Psoas muscle (tissue), 8 donors: ENCODE data around the gene RASSF3. TPM values are rescaled to one million over a fixed set of nuclear protein-coding genes. Genes with fewer than 3 reads are reported as not detected.

Experiments used
- ATAC-seq, 4 donors: fragments of 200-7000 bp; cut with Tn5 transposase; one replicate each; pipeline ENCODE4 v1.9.1; 2020; ENCODE audit warnings: moderate library complexity in 3 of 4, mild to moderate bottlenecking in 2 of 4
- DNase-seq, 2 donors: peaks; one replicate each; pipeline ENCODE4 v3.0.0-alpha.2; 2020
- H3K27ac ChIP-seq: fragments of 200-600 bp; one replicate; pipeline ENCODE4 v1.8.0; 2022
- H3K27me3 ChIP-seq, 3 donors: fragments of 200-600 bp in 1 of 3; one replicate each; pipeline versions ENCODE4 v1.6.1 to v1.8.0; 2013 to 2022; ENCODE audit warnings: low read length in 2 of 3, mild to moderate bottlenecking in 2 of 3, moderate library complexity in 1 of 3; ENCODE audit not compliant: insufficient read depth in 3 of 3
- H3K36me3 ChIP-seq, 2 donors: fragments of 200-600 bp in 1 of 2; one replicate each; pipeline versions ENCODE4 v1.6.1 to v1.8.0; 2013 to 2022; ENCODE audit warnings: low read depth in 1 of 2, mild to moderate bottlenecking in 1 of 2, moderate library complexity in 1 of 2; ENCODE audit not compliant: insufficient read depth in 1 of 2
- H3K4me1 ChIP-seq: fragments of 200-600 bp; one replicate; pipeline ENCODE4 v1.8.0; 2022
- H3K4me3 ChIP-seq: fragments of 200-600 bp; one replicate; pipeline ENCODE4 v1.8.0; 2022; ENCODE audit warnings: mild to moderate bottlenecking
- H3K9me3 ChIP-seq: fragments of 200-600 bp; one replicate; pipeline ENCODE4 v1.8.0; 2022
- WGBS, 3 donors: extraction: QIAGEN DNeasy Blood & Tissue Kit; methylation state at CpG; one replicate each; pipeline versions ENCODE4 v1.1.6 to v1.1.7; 2013; 5-methylcytosine and 5-hydroxymethylcytosine counted together
- intact Hi-C, 2 donors: fragments of 100-400 bp; cut with DNase I; formaldehyde crosslinking; loops; one replicate each; pipeline versions ENCODE4 v1.11.0 to v1.14.2; 2022
- polyA plus RNA-seq, 3 donors: library from polyadenylated mRNA; stranded (reverse); fragments of 200-250 nt; gene quantifications; one replicate each; pipeline ENCODE4 v1.2.3, GENCODE V29; 2013
- total RNA-seq, 4 donors: library from RNA; stranded (reverse); fragmentation: NEBNext Ultra II Directional in 2 of 4; extraction: Animal tissue kit (Norgen Biotek cat#: 25700) in 2 of 4; gene quantifications; one replicate each; pipeline versions ENCODE4 v1.2.1 to v1.2.4, GENCODE V29; 2021 to 2023
- TF ChIP-seq, protein P1 (sequence below): fragments of 200-600 bp; IDR thresholded peaks from one replicate; pipeline ENCODE4 v1.8.0; 2022; ENCODE audit warnings: antibody characterized with exemption
- donor health status: healthy with polysubstance abuse.
- donor health status: DM: no; HTN: no; CAD: no; lungs with moderate emphysema.
- donor health status: Bipolar disorder and iron deficiency.
- donor health status: healthy.
- donor health status: DM: yes; HTN: yes; CAD: no.
- donor health status: DM: no; HTN: no; CAD: no.
- donor health status: DM: no; HTN: no; CAD: no.
- donor health status: DM: yes; HTN: yes; CAD: no.

Gene RASSF3
- total and polyA plus RNA-seq, 7 donors, result 4.9 to 30.6 (median 14.5) TPM

DNA sequence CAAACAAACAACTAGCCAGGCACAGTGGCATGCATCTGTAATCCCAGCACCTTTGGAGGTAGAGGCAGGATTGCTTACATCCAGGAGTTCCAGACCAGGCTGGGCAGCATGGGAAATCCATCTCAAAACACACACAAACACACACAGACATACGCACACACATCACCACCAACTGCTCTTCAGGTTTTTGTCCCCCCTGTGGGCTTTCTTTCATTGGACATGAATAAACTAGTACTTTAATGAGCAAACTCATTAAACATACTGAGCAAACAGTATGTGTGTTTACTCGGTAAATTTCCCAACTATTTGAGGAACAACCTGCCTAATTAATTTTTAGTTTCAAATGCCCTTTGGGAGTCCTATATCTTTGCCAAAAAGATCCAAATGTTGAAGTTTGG is 10.1 kb upstream of the RASSF3 start:
- Histone ChIP-seq H3K9me3 (no peaks in the 10 kb centered on the region), H3K27ac (no peak overlapping the region), H3K36me3 (no peaks in the 10 kb centered on the region), H3K4me3 (no peak overlapping the region), H3K4me1 (no peaks in the 10 kb centered on the region), H3K27me3 (no peaks in the 10 kb centered on the region)
- ATAC-seq, result no peak
- WGBS, 3 donors, result 83 to 94% (median 89%) methylated on average over 2 of the region's 2 CpGs
- TF ChIP-seq, protein P1, sequence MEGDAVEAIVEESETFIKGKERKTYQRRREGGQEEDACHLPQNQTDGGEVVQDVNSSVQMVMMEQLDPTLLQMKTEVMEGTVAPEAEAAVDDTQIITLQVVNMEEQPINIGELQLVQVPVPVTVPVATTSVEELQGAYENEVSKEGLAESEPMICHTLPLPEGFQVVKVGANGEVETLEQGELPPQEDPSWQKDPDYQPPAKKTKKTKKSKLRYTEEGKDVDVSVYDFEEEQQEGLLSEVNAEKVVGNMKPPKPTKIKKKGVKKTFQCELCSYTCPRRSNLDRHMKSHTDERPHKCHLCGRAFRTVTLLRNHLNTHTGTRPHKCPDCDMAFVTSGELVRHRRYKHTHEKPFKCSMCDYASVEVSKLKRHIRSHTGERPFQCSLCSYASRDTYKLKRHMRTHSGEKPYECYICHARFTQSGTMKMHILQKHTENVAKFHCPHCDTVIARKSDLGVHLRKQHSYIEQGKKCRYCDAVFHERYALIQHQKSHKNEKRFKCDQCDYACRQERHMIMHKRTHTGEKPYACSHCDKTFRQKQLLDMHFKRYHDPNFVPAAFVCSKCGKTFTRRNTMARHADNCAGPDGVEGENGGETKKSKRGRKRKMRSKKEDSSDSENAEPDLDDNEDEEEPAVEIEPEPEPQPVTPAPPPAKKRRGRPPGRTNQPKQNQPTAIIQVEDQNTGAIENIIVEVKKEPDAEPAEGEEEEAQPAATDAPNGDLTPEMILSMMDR, result no peak
- intact Hi-C loops, result no loop called here
- DNase-seq, result no peak

DNA sequence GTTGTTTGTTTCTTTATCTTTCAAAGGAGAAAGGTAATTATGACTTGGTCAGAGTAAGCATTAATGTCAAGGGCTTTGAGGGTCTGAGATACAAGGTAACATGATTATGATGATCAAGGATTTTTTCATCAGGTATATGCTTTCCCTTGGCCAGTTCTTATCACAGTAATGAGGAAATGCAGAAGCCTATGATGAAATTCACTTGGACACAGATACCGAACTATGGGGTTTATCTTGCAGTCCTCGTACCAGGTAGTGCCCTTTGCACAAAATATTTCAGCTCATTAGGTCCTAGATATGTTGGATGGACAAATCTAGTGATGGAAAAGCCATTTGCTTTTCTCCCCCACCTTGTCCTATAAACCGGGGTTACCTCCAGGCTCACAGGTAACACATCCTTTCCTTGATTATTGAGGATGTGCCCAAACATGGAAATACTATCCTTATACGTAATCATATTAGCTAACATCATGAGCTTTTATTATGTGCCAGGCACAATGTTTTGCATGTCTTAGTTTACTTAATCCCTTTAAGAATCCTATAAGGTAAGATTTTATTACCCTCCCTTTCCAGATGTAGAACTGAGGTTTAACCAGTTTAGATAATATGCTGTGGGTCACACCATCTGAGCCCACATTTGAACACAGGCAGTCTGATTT is 7.0 kb upstream of the RASSF3 start:
- Histone ChIP-seq H3K4me1 (no peaks in the 10 kb centered on the region), H3K27ac (no peak overlapping the region), H3K9me3 (no peaks in the 10 kb centered on the region), H3K27me3 (no peaks in the 10 kb centered on the region), H3K4me3 (no peak overlapping the region), H3K36me3 (no peaks in the 10 kb centered on the region)
- DNase-seq (no peak), ATAC-seq (no peak)
- WGBS, 3 donors, result 80 to 91% (median 80%) methylated on average over 4 of the region's 4 CpGs
- TF ChIP-seq, protein P1, result no peak
- intact Hi-C loops, result no loop called here

DNA sequence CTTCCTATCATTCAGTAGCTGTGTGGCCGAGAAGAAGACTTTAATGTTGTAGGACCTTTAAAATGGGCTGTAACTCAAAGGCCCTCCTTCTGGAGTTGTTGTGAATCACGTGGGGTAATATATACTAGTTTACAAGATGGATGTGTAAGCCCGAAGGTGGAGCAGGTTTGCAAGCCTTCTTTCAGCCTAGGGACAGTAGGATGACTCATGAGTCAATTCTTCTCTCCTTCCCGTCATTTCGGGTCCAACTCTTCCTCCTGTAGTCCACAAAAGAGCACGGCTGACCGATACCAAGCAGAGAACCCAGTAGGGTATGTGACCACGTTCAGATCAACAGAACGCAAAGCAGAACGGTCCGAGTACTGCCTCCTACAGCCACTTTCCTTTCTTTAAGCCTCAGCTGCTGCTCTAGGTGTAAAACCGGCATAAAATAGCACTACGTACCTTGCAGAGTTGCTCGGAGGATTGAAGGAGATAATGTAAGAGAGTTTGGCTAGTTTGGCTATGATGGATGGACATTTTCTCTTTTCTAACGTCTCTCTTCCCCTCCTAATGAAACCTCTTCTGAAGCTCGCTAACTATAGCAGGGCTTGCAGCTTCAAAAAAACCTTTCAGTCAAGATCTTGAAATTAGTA is 1.3 kb upstream of the RASSF3 start:
- intact Hi-C loops, result loop anchor here in 1 of 2 donors (5.0 kb wide), 1 partner anchor 52 kb away; no protein-coding TSS in a partner anchor
- no peaks in the 10 kb centered on the region for H3K27me3 ChIP-seq
- ATAC-seq (peak; percentile 21 to 26 (median 24)), DNase-seq (no peak)
- H3K4me1 ChIP-seq, result no peaks in the 10 kb centered on the region
- TF ChIP-seq, protein P1, result no peak
- peak overlapping the region; percentile 93 for H3K4me3 ChIP-seq
- peak overlapping the region; percentile 89 for H3K27ac ChIP-seq
- H3K36me3 ChIP-seq, result no peaks in the 10 kb centered on the region
- 3 to 7% (median 6%) methylated on average over 16 of the region's 16 CpGs for WGBS, 3 donors
- H3K9me3 ChIP-seq, result no peaks in the 10 kb centered on the region

DNA sequence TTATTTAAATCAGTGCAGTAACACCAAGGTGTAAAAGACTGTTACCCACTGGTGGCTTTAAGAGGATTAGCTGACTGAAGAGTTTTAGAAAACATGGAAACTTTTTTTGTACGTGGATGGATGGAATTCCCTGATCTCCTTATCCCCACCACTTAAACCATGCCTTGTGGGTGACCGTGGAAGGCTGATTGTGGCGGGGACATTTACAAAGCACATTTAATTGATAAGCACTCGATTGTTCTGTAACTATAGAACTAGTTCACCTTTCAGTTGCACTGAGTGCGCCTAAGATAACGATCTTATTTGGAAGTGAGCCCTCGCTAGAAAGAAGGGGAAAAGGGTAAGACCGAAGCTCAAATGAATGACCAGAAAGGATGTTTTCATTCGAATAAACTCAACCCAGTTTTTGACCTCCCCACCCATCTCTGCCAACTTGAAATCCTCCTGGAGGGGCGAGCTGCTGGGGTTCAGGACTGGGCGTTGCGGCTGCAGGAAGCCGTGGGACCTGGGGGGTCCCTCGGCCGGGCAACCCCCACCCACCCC is 688 bp upstream of the RASSF3 start:
- Histone ChIP-seq H3K4me1 (no peaks in the 10 kb centered on the region), H3K36me3 (no peaks in the 10 kb centered on the region), H3K9me3 (no peaks in the 10 kb centered on the region), H3K27me3 (no peaks in the 10 kb centered on the region), H3K4me3 (peak overlapping the region; percentile 93), H3K27ac (peak overlapping the region; percentile 89)
- peak in 1 of 4 donors; percentile 7 for ATAC-seq
- no peak for DNase-seq
- intact Hi-C loops, result loop anchor here (5.0 kb wide), 4 partner anchors 42 to 83 kb away; no protein-coding TSS in a partner anchor
- WGBS, 3 donors, result 0 to 1% (median 1%) methylated on average over 15 of the region's 15 CpGs
- TF ChIP-seq, protein P1, result no peak
